MM.1S (cell line): ENCODE measurements around the gene FAM193A.
A peak's percentile ranks its signal among the peaks of the same experiment; 100 is the strongest.

ENCODE experiments used
- DNase-seq: peaks from one replicate; pipeline ENCODE4 v3.0.0-alpha.2; 2015
- H2AFZ ChIP-seq: fragments of 300-600 bp; sonication (generic); 2 replicates; pipeline ENCODE4 v1.6.0; 2016; ENCODE audit warnings: antibody characterized with exemption, low read length
- H3F3A ChIP-seq: fragments of 300-600 bp; sonication (generic); 2 replicates; pipeline ENCODE4 v1.6.1; 2016; ENCODE audit warnings: mild to moderate bottlenecking, antibody characterized with exemption, low read length, moderate library complexity, mixed read lengths; ENCODE audit not compliant: insufficient read depth
- H3K27ac ChIP-seq: fragments of 300-600 bp; sonication (generic); 2 replicates; pipeline ENCODE4 v1.5.1; 2016; ENCODE audit warnings: mild to moderate bottlenecking, low read length
- H3K27me3 ChIP-seq: fragments of 300-600 bp; sonication (generic); replicated peaks from 2 replicates; pipeline ENCODE4 v1.6.0; 2016; ENCODE audit warnings: low read length; ENCODE audit not compliant: insufficient read depth
- H3K36me3 ChIP-seq: fragments of 300-600 bp; sonication (generic); replicated peaks from 2 replicates; pipeline ENCODE4 v1.6.1; 2016; ENCODE audit warnings: mild to moderate bottlenecking, low read length, mixed read lengths; ENCODE audit not compliant: insufficient read depth
- H3K4me1 ChIP-seq: fragments of 300-600 bp; sonication (generic); 2 replicates; pipeline ENCODE4 v1.6.1; 2016; ENCODE audit warnings: low read length, mixed read lengths
- H3K4me2 ChIP-seq: fragments of 300-600 bp; sonication (generic); 2 replicates; pipeline ENCODE4 v1.6.0; 2016; ENCODE audit warnings: low read depth, low read length
- H3K4me3 ChIP-seq: fragments of 300-600 bp; sonication (generic); 2 replicates; pipeline ENCODE4 v1.5.1; 2016; ENCODE audit warnings: low read length, mixed read lengths
- H3K79me2 ChIP-seq: fragments of 300-600 bp; sonication (generic); 2 replicates; pipeline ENCODE4 v1.6.1; 2016; ENCODE audit warnings: mixed run types, low read length, mixed read lengths
- H3K9ac ChIP-seq: fragments of 300-600 bp; sonication (generic); 2 replicates; pipeline ENCODE4 v1.6.1; 2016; ENCODE audit warnings: low read length, mixed read lengths
- H3K9me2 ChIP-seq: fragments of 300-600 bp; sonication (generic); replicated peaks from 2 replicates; pipeline ENCODE4 v1.6.1; 2016; ENCODE audit warnings: mild to moderate bottlenecking, low read length, mixed read lengths; ENCODE audit not compliant: insufficient read depth
- H3K9me3 ChIP-seq: fragments of 300-600 bp; sonication (generic); replicated peaks from 2 replicates; pipeline ENCODE4 v1.6.1; 2016; ENCODE audit warnings: mild to moderate bottlenecking, low read length, mixed read lengths; ENCODE audit not compliant: insufficient read depth
- H4K20me1 ChIP-seq: fragments of 300-600 bp; sonication (generic); 2 replicates; pipeline ENCODE4 v1.6.1; 2016; ENCODE audit warnings: mild to moderate bottlenecking, low read length, moderate library complexity, mixed read lengths; ENCODE audit not compliant: insufficient read depth
- CTCF ChIP-seq: fragments of 300-600 bp; sonication (generic); IDR thresholded peaks from 2 replicates; pipeline ENCODE4 v1.5.1; 2016; ENCODE audit warnings: antibody characterized with exemption, low read length, mixed read lengths
- EZH2 ChIP-seq: fragments of 300-600 bp; sonication (generic); optimal IDR thresholded peaks from 2 replicates; pipeline ENCODE3; 2017; ENCODE audit warnings: low read depth, mild to moderate bottlenecking, antibody characterized with exemption, low read length, mixed read lengths
- EZH2phosphoT487 ChIP-seq: fragments of 300-600 bp; sonication (generic); IDR thresholded peaks from 2 replicates; pipeline ENCODE4 v1.6.1; 2018; ENCODE audit warnings: antibody characterized with exemption, low read length

Gene FAM193A

GRCh38 chr4:2494992-2495391 lies 41.5 kb upstream of the FAM193A start:
- Histone ChIP-seq H4K20me1 (peaks cover 34% of the 10 kb centered on the region), H2AFZ (no peak overlapping the region), H3K4me1 (no peaks in the 10 kb centered on the region), H3K4me3 (no peak overlapping the region), H3K9ac (no peak overlapping the region), H3F3A (0 out of 2 replicates have a peak, but pooled peaks cover 12% of the 10 kb centered on the region), H3K27ac (no peak overlapping the region), H3K9me3 (no peaks in the 10 kb centered on the region), H3K36me3 (peaks cover 38% of the 10 kb centered on the region), H3K79me2 (peaks cover 96% of the 10 kb centered on the region), H3K4me2 (no peak overlapping the region), H3K27me3 (no peaks in the 10 kb centered on the region), H3K9me2 (no peaks in the 10 kb centered on the region)
- TF ChIP-seq EZH2, result no peak
- no peak for TF ChIP-seq EZH2phosphoT487
- TF ChIP-seq CTCF, result no peak
- no peak for DNase-seq

GRCh38 chr4:2497324-2497723 lies 39.1 kb upstream of the FAM193A start:
- Histone ChIP-seq H3K9me2 (no peaks in the 10 kb centered on the region), H3K9me3 (no peaks in the 10 kb centered on the region), H3F3A (0 out of 2 replicates have a peak, but pooled peaks cover 8% of the 10 kb centered on the region), H4K20me1 (peaks cover 22% of the 10 kb centered on the region), H3K79me2 (peaks cover 95% of the 10 kb centered on the region), H3K27ac (peak overlapping the region; percentile 19; the same call in 1 of the 2 replicates), H3K4me2 (no peak overlapping the region), H3K9ac (no peak overlapping the region), H3K4me1 (no peaks in the 10 kb centered on the region), H3K27me3 (no peaks in the 10 kb centered on the region), H3K36me3 (peaks cover 35% of the 10 kb centered on the region), H2AFZ (no peak overlapping the region), H3K4me3 (no peak overlapping the region)
- DNase-seq, result no peak
- no peak for TF ChIP-seq EZH2
- TF ChIP-seq CTCF, result no peak
- no peak for TF ChIP-seq EZH2phosphoT487

GRCh38 chr4:2497931-2498330 lies 38.5 kb upstream of the FAM193A start:
- TF ChIP-seq CTCF (no peak), EZH2phosphoT487 (no peak), EZH2 (no peak)
- H3K27ac ChIP-seq, result no peak overlapping the region; the same call in 1 of the 2 replicates
- no peak overlapping the region for H3K4me3 ChIP-seq
- no peaks in the 10 kb centered on the region for H3K27me3 ChIP-seq
- H4K20me1 ChIP-seq, result peaks cover 17% of the 10 kb centered on the region
- peaks cover 29% of the 10 kb centered on the region for H3K36me3 ChIP-seq
- no peaks in the 10 kb centered on the region for H3K9me3 ChIP-seq
- no peak overlapping the region for H2AFZ ChIP-seq
- H3K4me1 ChIP-seq, result no peaks in the 10 kb centered on the region
- H3K4me2 ChIP-seq, result no peak overlapping the region
- peaks cover 92% of the 10 kb centered on the region for H3K79me2 ChIP-seq
- DNase-seq, result peak; percentile 42
- 0 out of 2 replicates have a peak, but pooled peaks cover 8% of the 10 kb centered on the region for H3F3A ChIP-seq
- H3K9me2 ChIP-seq, result no peaks in the 10 kb centered on the region
- H3K9ac ChIP-seq, result no peak overlapping the region
